ENCODE measurements around the gene MAFB.

The MAFB gene

DNA sequence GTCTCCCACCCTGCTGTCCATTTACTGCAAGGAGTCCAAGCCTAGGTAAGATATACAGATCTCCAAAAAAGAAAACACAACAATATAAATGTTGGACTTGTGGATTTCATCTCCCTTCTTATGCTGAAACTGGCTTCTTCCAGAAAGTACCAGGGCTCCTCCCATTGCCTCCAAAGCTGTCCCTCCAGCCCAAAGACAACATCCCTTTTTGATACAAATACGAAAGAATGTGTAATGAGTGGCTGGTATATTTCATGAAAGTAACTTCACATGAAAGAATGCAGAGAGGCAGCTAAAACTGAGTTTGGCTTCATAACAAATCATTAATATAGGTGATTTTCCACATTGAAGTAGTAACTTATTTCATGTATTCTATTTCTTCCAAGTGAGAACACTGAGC lies 7.9 kb downstream of the MAFB start:
- Mint-ChIP-seq H3K36me3 (ENCODE audit: low read depth) (no peaks in the 10 kb centered on the region), H3K4me3 (no peak overlapping the region), H3K4me1 (ENCODE audit: low read depth) (no peaks in the 10 kb centered on the region), H3K9me3 (no peaks in the 10 kb centered on the region), H3K27ac (no peak overlapping the region), H3K27me3 (ENCODE audit: low read depth) (peaks cover 77% of the 10 kb centered on the region)

GRCh38 chr20:40680161-40680959 lies 8.7 kb downstream of the MAFB start:
- no peak overlapping the region for H3K27ac Mint-ChIP-seq
- H3K9me3 Mint-ChIP-seq, result no peaks in the 10 kb centered on the region
- H3K4me1 Mint-ChIP-seq (ENCODE audit: low read depth), result no peaks in the 10 kb centered on the region
- H3K27me3 Mint-ChIP-seq (ENCODE audit: low read depth), result peaks cover 75% of the 10 kb centered on the region
- H3K36me3 Mint-ChIP-seq (ENCODE audit: low read depth), result no peaks in the 10 kb centered on the region
- no peak overlapping the region for H3K4me3 Mint-ChIP-seq

DNA sequence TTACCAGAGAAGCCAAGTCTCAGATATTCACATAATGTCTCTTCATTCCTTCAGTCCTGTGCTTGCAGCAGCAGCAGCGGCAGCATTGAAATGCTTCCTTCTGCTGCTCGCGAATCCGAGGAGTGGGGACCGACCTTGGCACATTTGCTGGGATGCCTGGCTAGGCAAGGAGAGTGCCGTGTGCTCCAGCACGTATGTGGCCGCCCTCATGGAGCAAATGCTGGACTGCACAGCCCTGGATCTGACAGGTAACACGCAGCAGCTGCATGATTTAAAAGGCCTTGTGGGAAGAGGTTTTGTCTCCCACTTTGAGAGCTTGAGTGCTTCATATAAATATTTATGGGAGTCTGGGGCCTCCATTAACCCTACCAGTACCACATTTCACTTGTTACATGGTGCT lies 9.9 kb downstream of the MAFB start:
- no peak overlapping the region for H3K27ac Mint-ChIP-seq
- no peak overlapping the region for H3K4me3 Mint-ChIP-seq
- H3K27me3 Mint-ChIP-seq (ENCODE audit: low read depth), result peaks cover 71% of the 10 kb centered on the region
- no peaks in the 10 kb centered on the region for H3K4me1 Mint-ChIP-seq (ENCODE audit: low read depth)
- H3K9me3 Mint-ChIP-seq, result no peaks in the 10 kb centered on the region
- H3K36me3 Mint-ChIP-seq (ENCODE audit: low read depth), result no peaks in the 10 kb centered on the region

DNA sequence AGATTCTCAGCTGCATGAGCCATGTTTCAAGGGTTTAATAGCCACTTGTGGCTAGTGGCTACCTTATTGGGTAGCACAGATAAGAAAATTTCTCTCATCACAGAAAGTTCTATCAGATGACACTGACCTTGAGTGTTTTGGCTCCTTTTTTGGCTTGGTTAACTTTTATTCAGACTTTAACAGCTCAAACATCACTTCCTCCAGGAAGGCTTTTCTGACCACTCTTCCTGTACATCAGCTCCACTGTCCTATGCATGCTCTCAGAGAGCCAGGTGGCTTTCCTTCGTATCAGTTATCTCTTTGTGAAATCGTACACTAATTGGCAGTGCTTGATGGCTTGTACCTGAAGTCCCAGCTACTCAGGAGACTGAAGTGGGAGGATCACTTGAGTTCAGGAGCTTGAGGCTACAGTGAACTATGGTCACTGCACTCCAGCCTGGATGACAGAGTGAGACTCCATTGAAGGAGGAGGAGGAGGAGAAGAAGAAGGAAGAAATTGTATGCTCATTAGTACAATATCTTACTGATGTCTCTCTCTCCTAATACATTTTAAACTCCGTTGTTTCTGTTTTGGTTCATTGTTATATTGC lies 10.7 kb downstream of the MAFB start:
- H3K4me1 Mint-ChIP-seq (ENCODE audit: low read depth), result no peaks in the 10 kb centered on the region
- no peak overlapping the region for H3K27ac Mint-ChIP-seq
- H3K9me3 Mint-ChIP-seq, result no peaks in the 10 kb centered on the region
- H3K4me3 Mint-ChIP-seq, result no peak overlapping the region
- H3K36me3 Mint-ChIP-seq (ENCODE audit: low read depth), result no peaks in the 10 kb centered on the region
- peaks cover 63% of the 10 kb centered on the region for H3K27me3 Mint-ChIP-seq (ENCODE audit: low read depth)

DNA sequence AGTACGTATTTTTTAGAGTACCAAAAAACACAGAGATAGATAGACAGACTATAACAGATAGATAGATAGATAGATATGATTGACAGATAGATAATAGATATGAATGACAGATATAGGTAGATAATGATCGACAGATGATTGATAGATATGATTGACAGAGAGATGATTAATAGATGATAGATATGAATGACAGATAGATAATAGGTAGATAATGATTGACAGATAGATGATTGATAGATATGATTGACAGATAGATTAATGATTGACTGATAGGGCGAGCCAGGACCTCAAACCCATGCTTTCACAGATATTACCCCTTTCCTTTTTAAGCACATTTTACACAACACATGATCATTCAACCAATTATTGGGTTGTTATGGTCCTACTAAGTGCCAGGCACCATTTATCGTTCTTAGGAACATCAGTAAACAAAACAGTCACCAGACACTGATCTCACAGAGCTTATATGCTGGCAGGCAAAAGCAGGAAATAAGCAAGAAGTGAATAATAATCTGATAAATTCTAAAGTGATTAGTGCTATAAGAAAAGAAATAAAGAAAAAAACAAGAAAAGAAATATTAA lies 11.6 kb downstream of the MAFB start:
- H3K9me3 Mint-ChIP-seq, result no peaks in the 10 kb centered on the region
- no peak overlapping the region for H3K4me3 Mint-ChIP-seq
- H3K4me1 Mint-ChIP-seq (ENCODE audit: low read depth), result no peaks in the 10 kb centered on the region
- no peaks in the 10 kb centered on the region for H3K36me3 Mint-ChIP-seq (ENCODE audit: low read depth)
- H3K27me3 Mint-ChIP-seq (ENCODE audit: low read depth), result peaks cover 53% of the 10 kb centered on the region
- no peak overlapping the region for H3K27ac Mint-ChIP-seq

GRCh38 chr20:40676491-40677269 lies 12.4 kb downstream of the MAFB start:
- Mint-ChIP-seq H3K27me3 (ENCODE audit: low read depth) (peaks cover 46% of the 10 kb centered on the region), H3K36me3 (ENCODE audit: low read depth) (no peaks in the 10 kb centered on the region)

GRCh38 chr20:40675599-40676221 lies 13.3 kb downstream of the MAFB start:
- no peaks in the 10 kb centered on the region for H3K9me3 Mint-ChIP-seq
- H3K4me3 Mint-ChIP-seq, result no peak overlapping the region
- H3K36me3 Mint-ChIP-seq (ENCODE audit: low read depth), result no peaks in the 10 kb centered on the region
- peaks cover 36% of the 10 kb centered on the region for H3K27me3 Mint-ChIP-seq (ENCODE audit: low read depth)
- H3K4me1 Mint-ChIP-seq (ENCODE audit: low read depth), result no peaks in the 10 kb centered on the region
- no peak overlapping the region for H3K27ac Mint-ChIP-seq

More at GRCh38 chr20:40676491-40677269, 12.4 kb downstream of the MAFB start:
- Mint-ChIP-seq H3K27ac (no peak overlapping the region), H3K4me3 (no peak overlapping the region), H3K9me3 (no peaks in the 10 kb centered on the region), H3K4me1 (ENCODE audit: low read depth) (no peaks in the 10 kb centered on the region)

- Mint-ChIP-seq H3K4me3 (no peak overlapping the region), H3K27me3 (ENCODE audit: low read depth) (peaks cover 28% of the 10 kb centered on the region), H3K4me1 (ENCODE audit: low read depth) (no peaks in the 10 kb centered on the region), H3K36me3 (ENCODE audit: low read depth) (no peaks in the 10 kb centered on the region), H3K27ac (no peak overlapping the region), H3K9me3 (no peaks in the 10 kb centered on the region)
These were observed 15.6 kb downstream of the MAFB start for GRCh38 chr20:40673442-40673841.

DNA sequence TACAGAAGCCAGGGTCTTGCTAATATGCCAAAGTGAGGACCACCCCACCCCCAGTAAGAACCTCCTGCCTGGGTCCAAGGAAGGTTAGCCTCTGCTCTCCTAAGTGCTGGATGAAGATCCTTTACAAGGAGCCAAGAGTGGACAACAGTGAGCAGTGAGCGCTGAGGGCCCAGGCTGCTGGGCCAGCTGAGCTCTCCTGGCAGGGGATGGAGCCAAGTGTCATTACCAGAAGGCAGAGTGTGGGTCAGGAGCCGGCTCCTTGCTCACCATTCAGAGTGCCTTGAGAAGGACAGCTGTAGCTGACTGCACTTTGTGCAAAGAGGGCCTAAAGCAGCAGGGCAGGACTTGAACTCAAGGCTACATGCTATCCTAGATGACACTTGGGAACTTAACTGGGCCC lies 16.9 kb downstream of the MAFB start:
- Mint-ChIP-seq H3K36me3 (ENCODE audit: low read depth) (no peaks in the 10 kb centered on the region), H3K27me3 (ENCODE audit: low read depth) (peaks cover 17% of the 10 kb centered on the region), H3K27ac (no peak overlapping the region), H3K9me3 (no peaks in the 10 kb centered on the region), H3K4me3 (no peak overlapping the region), H3K4me1 (ENCODE audit: low read depth) (no peaks in the 10 kb centered on the region)

GRCh38 chr20:40670253-40670652 lies 18.8 kb downstream of the MAFB start:
- Mint-ChIP-seq H3K4me1 (ENCODE audit: low read depth) (no peaks in the 10 kb centered on the region), H3K36me3 (ENCODE audit: low read depth) (no peaks in the 10 kb centered on the region), H3K4me3 (no peak overlapping the region), H3K27me3 (ENCODE audit: low read depth) (peaks cover 8% of the 10 kb centered on the region), H3K27ac (no peak overlapping the region), H3K9me3 (no peaks in the 10 kb centered on the region)

DNA sequence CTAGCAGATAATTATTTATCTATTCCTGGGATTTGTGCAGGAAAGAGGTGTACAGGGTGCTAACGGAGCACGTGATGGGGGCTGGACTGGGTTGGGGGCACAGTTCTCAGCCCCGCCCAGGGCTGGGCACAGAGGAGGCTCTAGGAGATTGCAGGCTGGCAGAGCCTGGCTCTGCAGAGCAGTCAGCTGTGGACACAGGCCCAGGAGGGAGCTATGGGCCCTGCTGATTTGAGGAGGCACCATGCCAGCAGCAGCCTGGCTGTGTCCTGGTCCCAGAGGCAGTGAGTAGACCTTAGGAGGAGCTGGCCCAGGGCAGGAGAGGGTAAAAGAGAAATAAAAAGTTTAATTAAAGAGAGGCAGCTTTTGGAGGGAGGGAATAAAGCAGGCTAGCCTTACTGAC lies 19.3 kb downstream of the MAFB start:
- no peak overlapping the region for H3K27ac Mint-ChIP-seq

DNA sequence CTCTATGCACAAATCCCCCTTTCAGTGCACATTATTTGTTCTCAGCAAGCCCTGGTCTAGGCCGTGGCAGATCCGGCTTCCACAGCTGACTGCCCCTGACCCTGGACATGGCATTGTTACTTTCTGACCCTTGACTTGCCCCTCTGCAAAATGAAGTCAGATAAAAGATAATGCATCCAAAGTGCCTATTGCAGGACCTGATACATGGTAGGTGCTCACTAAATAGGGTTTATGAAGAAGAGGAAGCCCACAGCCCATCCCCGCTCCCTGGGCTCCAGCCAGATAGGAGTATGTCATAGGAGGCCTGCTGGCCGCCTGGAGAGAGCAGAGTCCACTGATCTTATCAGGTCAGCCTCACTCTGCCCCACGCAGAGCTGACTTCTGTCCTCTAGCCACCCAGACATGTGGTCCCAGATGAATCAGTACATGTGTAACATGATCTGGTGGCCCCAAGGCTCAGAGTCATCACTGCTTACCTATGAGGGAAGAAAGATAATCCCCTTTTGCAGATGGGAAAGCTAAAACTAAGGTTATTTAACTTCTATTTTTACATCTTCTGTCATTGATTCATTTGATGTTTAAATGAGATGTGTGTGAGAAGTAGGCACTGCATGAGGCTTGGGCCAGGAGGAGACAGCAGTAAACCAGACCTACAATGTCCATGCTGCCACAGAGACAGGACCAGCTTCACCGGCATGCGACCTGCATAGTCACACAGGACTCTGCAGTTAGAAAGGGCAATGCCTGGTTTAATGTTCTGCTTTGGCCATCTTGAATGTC lies 20.4 kb downstream of the MAFB start:
- H3K4me1 Mint-ChIP-seq (ENCODE audit: low read depth), result no peaks in the 10 kb centered on the region
- no peak overlapping the region for H3K4me3 Mint-ChIP-seq
- no peaks in the 10 kb centered on the region for H3K27me3 Mint-ChIP-seq (ENCODE audit: low read depth)
- no peaks in the 10 kb centered on the region for H3K9me3 Mint-ChIP-seq
- no peak overlapping the region for H3K27ac Mint-ChIP-seq
- no peaks in the 10 kb centered on the region for H3K36me3 Mint-ChIP-seq (ENCODE audit: low read depth)

More for the DNA sequence above, 19.3 kb downstream of the MAFB start:
- peaks cover 3% of the 10 kb centered on the region for H3K27me3 Mint-ChIP-seq (ENCODE audit: low read depth)
- H3K36me3 Mint-ChIP-seq (ENCODE audit: low read depth), result no peaks in the 10 kb centered on the region
- H3K4me3 Mint-ChIP-seq, result no peak overlapping the region
- no peaks in the 10 kb centered on the region for H3K9me3 Mint-ChIP-seq
- no peaks in the 10 kb centered on the region for H3K4me1 Mint-ChIP-seq (ENCODE audit: low read depth)

DNA sequence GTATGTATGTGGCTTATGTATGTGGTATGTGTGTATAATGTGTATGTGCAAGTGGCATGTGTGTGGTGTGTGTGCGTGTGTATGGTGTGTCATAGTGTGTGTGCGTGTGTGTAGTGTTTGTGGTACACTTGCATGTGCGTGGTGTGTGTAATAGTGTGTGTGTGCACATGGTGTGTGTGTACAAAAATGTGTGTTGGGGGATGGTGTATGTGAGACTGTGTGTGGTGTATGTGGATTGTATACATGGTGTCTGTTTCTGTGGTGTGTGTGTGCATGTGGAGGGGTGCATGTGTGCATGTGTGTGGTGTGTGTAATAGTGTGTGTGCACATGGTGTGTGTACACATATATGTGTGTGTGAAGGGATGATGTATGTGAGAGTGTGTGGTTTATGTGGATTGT lies 21.5 kb downstream of the MAFB start:
- H3K27ac Mint-ChIP-seq, result no peak overlapping the region
- no peaks in the 10 kb centered on the region for H3K36me3 Mint-ChIP-seq (ENCODE audit: low read depth)
- no peak overlapping the region for H3K4me3 Mint-ChIP-seq
- H3K9me3 Mint-ChIP-seq, result no peaks in the 10 kb centered on the region
- no peaks in the 10 kb centered on the region for H3K4me1 Mint-ChIP-seq (ENCODE audit: low read depth)
- no peaks in the 10 kb centered on the region for H3K27me3 Mint-ChIP-seq (ENCODE audit: low read depth)

DNA sequence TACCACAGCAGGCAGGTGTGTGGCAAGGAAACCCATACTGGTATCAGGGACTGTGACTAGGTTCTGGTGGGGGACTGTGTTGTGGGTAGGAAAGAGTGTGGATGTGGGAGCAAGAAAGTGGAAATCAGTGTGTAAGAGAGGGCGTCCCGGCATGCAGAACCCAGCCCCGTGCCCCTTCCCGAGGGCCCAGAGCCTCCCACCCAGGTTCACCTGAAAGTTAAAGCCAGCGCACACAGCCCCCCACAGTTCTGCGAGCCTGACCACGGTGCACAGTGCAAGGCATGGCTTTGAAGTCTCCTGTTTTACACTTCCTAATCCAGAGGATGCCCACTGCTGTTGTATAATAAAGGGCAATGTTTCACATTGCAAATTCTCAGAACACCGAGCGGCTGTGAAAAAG lies 22.7 kb downstream of the MAFB start:
- no peaks in the 10 kb centered on the region for H3K4me1 Mint-ChIP-seq (ENCODE audit: low read depth)
- no peaks in the 10 kb centered on the region for H3K27me3 Mint-ChIP-seq (ENCODE audit: low read depth)
- no peak overlapping the region for H3K4me3 Mint-ChIP-seq
- no peak overlapping the region for H3K27ac Mint-ChIP-seq
- H3K9me3 Mint-ChIP-seq, result no peaks in the 10 kb centered on the region
- H3K36me3 Mint-ChIP-seq (ENCODE audit: low read depth), result no peaks in the 10 kb centered on the region

Measured in T-helper 1 cell treated with Interleukin-12 subunit alpha and Interleukin-12 subunit beta and Interleukin-4 antibody, amounts not matched to agents 30 μg/mL and 1 μg/mL, for 36 hours (primary cell).